Spleen (tissue), 7 donors: ENCODE results near the gene TRIM54.

ENCODE experiments used
- CTCF ChIP-seq, 11 experiments: fragments of 200-600 bp in 7 of 11; fragments of 450-650 bp in 4 of 11; sonication (generic) in 4 of 11; IDR thresholded peaks in 8 of 11; conservative IDR thresholded peaks in 3 of 11; 1 replicate in 7 of 11; 2 replicates in 4 of 11; pipeline versions ENCODE4 v1.4.0 to v1.8.0; 2016 to 2021; ENCODE audit warnings: antibody characterized with exemption in 11 of 11, inconsistent platforms in 4 of 11, mild to moderate bottlenecking in 1 of 11
- POLR2AphosphoS5 ChIP-seq, 3 donors: sonication (generic); formaldehyde crosslinking; IDR thresholded peaks; one replicate each; pipeline ENCODE4 v1.5.1; 2017; ENCODE audit warnings: antibody characterized with exemption in 3 of 3
- donor health status: DM: no; HTN: no; CAD: no; lungs with moderate emphysema.
- donor health status: DM: no; HTN: no; CAD: no.
- donor health status: DM: no; HTN: no; CAD: no.

GRCh38 chr2:27256855-27257454 is 25.3 kb upstream of the TRIM54 start:
- TF ChIP-seq CTCF (IDR thresholded peaks at IDR 0.05 in 8 of 11, conservative IDR thresholded peaks at IDR 0.05 in 3 of 11) (no peak), POLR2AphosphoS5 (IDR thresholded peaks at IDR 0.05) (no peak)
